Lung (tissue), 12 donors: ENCODE data around the gene EFNA5. TPM values are rescaled to one million over a fixed set of nuclear protein-coding genes. Genes with fewer than 3 reads are reported as not detected.

Experiments
- ATAC-seq: fragments of 200-7000 bp; cut with Tn5 transposase; one replicate; pipeline ENCODE4 v1.9.1; 2020; ENCODE audit warnings: moderate number of reproducible peaks; ENCODE audit not compliant: insufficient read depth, low FRiP score
- DNase-seq, 3 donors: peaks; one replicate each; pipeline ENCODE4 v3.0.0-alpha.2; 2013 to 2017
- H3K27ac ChIP-seq, 2 donors: one replicate each; pipeline ENCODE4 v1.5.1; 2013; ENCODE audit warnings: mild to moderate bottlenecking in 2 of 2, moderate library complexity in 2 of 2, control low read depth in 1 of 2, inconsistent platforms in 1 of 2, low read depth in 1 of 2, low read length in 1 of 2
- H3K27me3 ChIP-seq, 3 donors: one replicate each; pipeline ENCODE4 v1.5.1; 2013; ENCODE audit warnings: low read length in 2 of 3; ENCODE audit not compliant: control insufficient read depth in 3 of 3, insufficient read depth in 3 of 3
- H3K36me3 ChIP-seq, 4 donors: one replicate each; pipeline ENCODE4 v1.5.1; 2013; ENCODE audit warnings: low read length in 4 of 4, mild to moderate bottlenecking in 1 of 4, moderate library complexity in 1 of 4; ENCODE audit not compliant: control insufficient read depth in 4 of 4, insufficient read depth in 4 of 4
- H3K4me1 ChIP-seq, 5 donors: one replicate each; pipeline ENCODE4 v1.5.1; 2013; ENCODE audit warnings: low read length in 5 of 5, mild to moderate bottlenecking in 2 of 5, moderate library complexity in 1 of 5; ENCODE audit not compliant: control insufficient read depth in 5 of 5, insufficient read depth in 5 of 5
- H3K4me3 ChIP-seq: one replicate; pipeline ENCODE4 v1.5.1; 2013; ENCODE audit warnings: mild to moderate bottlenecking, control low read depth, moderate library complexity
- H3K9ac ChIP-seq, 2 donors: one replicate each; pipeline ENCODE4 v1.5.1; 2013; ENCODE audit warnings: low read length in 2 of 2, control low read depth in 1 of 2; ENCODE audit not compliant: insufficient read depth in 1 of 2
- H3K9me3 ChIP-seq, 4 donors: one replicate each; pipeline ENCODE4 v1.5.1; 2013; ENCODE audit warnings: low read length in 3 of 4, mild to moderate bottlenecking in 1 of 4, moderate library complexity in 1 of 4; ENCODE audit not compliant: control insufficient read depth in 4 of 4, insufficient read depth in 3 of 4
- WGBS, 2 donors: extraction: QIAGEN DNeasy Blood & Tissue Kit; methylation state at CpG; one replicate each; pipeline ENCODE4 v1.1.7; 2013; 5-methylcytosine and 5-hydroxymethylcytosine counted together
- polyA plus RNA-seq, 2 donors: library from polyadenylated mRNA; stranded (reverse); fragments of 200-250 nt; gene quantifications; one replicate each; pipeline ENCODE4 v1.2.1, GENCODE V29; 2013
- total RNA-seq, 2 donors: library from RNA; depleted of rRNA in 1 of 2; stranded (reverse); fragments of >200 nt in 1 of 2; gene quantifications; one replicate each; pipeline ENCODE4 v1.2.1, GENCODE V29; 2014 to 2021
- TF ChIP-seq, protein P1 (sequence below): IDR thresholded peaks from 2 replicates; pipeline ENCODE4 v1.5.1; 2012; ENCODE audit warnings: mild to moderate bottlenecking; ENCODE audit errors: control extremely low read depth, extremely low read depth
- donor health status: control.
- donor health status: control.
- donor health status: Bipolar disorder and iron deficiency.
- donor health status: healthy.
- donor health status: DM: yes; HTN: yes; CAD: no.

EFNA5 gene
- total and polyA plus RNA-seq, 4 donors: 2.1 to 18.4 (median 7.8) TPM

GRCh38 chr5:107533910-107534876 lies 136.5 kb downstream of the EFNA5 start:
- Histone ChIP-seq H3K4me3 (no peak overlapping the region), H3K4me1 (peaks cover 0 to 28% (median 8%) of the 10 kb centered on the region in 5 donors), H3K36me3 (peaks cover 0 to 3% (median 0%) of the 10 kb centered on the region in 4 donors), H3K9me3 (peaks cover 0 to 2% (median 0%) of the 10 kb centered on the region in 4 donors), H3K9ac (no peak overlapping the region), H3K27me3 (no peaks in the 10 kb centered on the region), H3K27ac (no peak overlapping the region)
- ATAC-seq (no peak), DNase-seq (no peak)
- 67 to 81% methylated on average over 2 of the region's 2 CpGs for WGBS, 2 donors
- TF ChIP-seq, protein P1, sequence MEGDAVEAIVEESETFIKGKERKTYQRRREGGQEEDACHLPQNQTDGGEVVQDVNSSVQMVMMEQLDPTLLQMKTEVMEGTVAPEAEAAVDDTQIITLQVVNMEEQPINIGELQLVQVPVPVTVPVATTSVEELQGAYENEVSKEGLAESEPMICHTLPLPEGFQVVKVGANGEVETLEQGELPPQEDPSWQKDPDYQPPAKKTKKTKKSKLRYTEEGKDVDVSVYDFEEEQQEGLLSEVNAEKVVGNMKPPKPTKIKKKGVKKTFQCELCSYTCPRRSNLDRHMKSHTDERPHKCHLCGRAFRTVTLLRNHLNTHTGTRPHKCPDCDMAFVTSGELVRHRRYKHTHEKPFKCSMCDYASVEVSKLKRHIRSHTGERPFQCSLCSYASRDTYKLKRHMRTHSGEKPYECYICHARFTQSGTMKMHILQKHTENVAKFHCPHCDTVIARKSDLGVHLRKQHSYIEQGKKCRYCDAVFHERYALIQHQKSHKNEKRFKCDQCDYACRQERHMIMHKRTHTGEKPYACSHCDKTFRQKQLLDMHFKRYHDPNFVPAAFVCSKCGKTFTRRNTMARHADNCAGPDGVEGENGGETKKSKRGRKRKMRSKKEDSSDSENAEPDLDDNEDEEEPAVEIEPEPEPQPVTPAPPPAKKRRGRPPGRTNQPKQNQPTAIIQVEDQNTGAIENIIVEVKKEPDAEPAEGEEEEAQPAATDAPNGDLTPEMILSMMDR: no peak

GRCh38 chr5:107532916-107533315 lies 137.8 kb downstream of the EFNA5 start:
- DNase-seq (no peak), ATAC-seq (no peak)
- Histone ChIP-seq H3K9me3 (peaks cover 0 to 2% (median 0%) of the 10 kb centered on the region in 4 donors), H3K27ac (no peak overlapping the region), H3K36me3 (no peaks in the 10 kb centered on the region), H3K4me1 (peaks cover 0 to 22% (median 8%) of the 10 kb centered on the region in 5 donors), H3K27me3 (no peaks in the 10 kb centered on the region), H3K9ac (no peak overlapping the region), H3K4me3 (no peak overlapping the region)
- TF ChIP-seq, protein P1: no peak
- WGBS, 2 donors: 90 to 94% methylated on average over 7 of the region's 7 CpGs

DNA sequence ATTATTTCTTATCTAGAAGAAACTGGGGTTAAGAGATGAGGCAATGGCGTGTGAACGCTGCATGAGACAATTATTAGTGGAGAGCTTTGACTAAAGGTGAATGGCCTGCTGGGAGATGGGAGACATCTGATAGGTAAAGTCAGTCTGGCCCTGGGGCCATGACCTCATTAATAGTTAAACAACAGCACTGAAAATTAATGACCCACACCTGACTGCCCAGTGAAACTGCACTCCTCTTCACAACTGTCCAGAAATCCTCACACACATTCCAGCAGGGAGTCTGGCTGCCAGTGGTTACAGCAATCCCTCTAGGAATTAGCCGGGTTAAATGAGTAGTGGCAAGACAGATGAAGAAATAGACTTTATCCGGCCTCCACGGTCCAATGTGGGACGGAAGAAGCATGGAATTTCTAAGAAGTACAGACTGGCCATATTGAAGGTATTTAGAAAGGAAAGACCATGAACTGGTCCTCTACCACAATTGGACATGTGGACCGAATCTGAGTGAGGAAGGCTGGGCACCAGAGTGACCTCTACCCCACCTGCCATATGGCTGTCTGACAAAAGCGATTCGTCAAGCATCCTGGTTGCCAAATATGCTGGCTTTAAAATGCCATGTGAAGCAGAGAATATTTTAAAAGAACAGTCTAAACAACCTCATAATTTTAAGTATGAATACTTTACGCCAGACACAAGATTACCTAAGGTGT lies 138.4 kb downstream of the EFNA5 start:
- Histone ChIP-seq H3K27ac (no peak overlapping the region), H3K27me3 (no peaks in the 10 kb centered on the region), H3K4me1 (peaks cover 0 to 22% (median 8%) of the 10 kb centered on the region in 5 donors), H3K9ac (no peak overlapping the region), H3K36me3 (no peaks in the 10 kb centered on the region), H3K4me3 (no peak overlapping the region), H3K9me3 (peaks cover 0 to 2% (median 0%) of the 10 kb centered on the region in 4 donors)
- no peak for ATAC-seq
- DNase-seq: no peak
- WGBS, 2 donors: 86 to 89% methylated on average over 10 of the region's 10 CpGs
- TF ChIP-seq, protein P1: no peak
